NB4 (cell line): ENCODE results near the gene ANKRD28.

Source experiments
- DNase-seq: peaks from one replicate; pipeline ENCODE4 v3.0.0; 2010; ENCODE audit warnings: low read depth
- H3K4me3 ChIP-seq: one replicate; pipeline ENCODE4 v1.5.1; 2011; ENCODE audit warnings: mild to moderate bottlenecking, low read depth, low read length, moderate library complexity
- MAX ChIP-seq: IDR thresholded peaks from 2 replicates; pipeline ENCODE4 v1.6.1; 2011; ENCODE audit warnings: low read depth, low read length
- MYC ChIP-seq: IDR thresholded peaks from 2 replicates; pipeline ENCODE4 v1.6.1; 2011; ENCODE audit warnings: low read depth, low read length
- POLR2A ChIP-seq: IDR thresholded peaks from 2 replicates; pipeline ENCODE4 v1.6.1; 2011; ENCODE audit warnings: mild to moderate bottlenecking; ENCODE audit not compliant: insufficient read length; ENCODE audit errors: extremely low read depth
- TF ChIP-seq, protein P1 (sequence below): IDR thresholded peaks from one replicate; pipeline ENCODE4 v1.5.1; 2012; ENCODE audit warnings: low read depth, low read length

The ANKRD28 gene

DNA sequence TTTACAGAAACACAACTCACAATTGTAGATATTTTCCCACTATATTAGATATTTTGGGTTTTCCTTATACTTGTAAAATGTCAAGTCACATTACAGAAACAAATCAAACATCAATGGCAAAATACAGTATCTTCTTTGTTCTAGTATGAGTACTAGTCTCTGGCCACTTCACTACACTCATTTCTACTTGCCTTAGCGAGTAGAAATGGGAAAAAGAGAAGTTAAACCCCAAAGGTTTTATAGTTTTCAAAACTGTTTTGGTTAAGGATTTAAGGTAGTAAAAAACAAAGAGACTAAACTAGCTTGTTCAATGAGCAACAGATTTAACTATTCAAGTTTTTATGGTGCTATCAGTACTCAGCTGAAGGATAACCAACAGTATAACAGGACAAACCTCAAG lies 114.5 kb downstream of the ANKRD28 start:
- TF ChIP-seq MAX: no peak
- TF ChIP-seq POLR2A: no peak
- TF ChIP-seq, protein P1, sequence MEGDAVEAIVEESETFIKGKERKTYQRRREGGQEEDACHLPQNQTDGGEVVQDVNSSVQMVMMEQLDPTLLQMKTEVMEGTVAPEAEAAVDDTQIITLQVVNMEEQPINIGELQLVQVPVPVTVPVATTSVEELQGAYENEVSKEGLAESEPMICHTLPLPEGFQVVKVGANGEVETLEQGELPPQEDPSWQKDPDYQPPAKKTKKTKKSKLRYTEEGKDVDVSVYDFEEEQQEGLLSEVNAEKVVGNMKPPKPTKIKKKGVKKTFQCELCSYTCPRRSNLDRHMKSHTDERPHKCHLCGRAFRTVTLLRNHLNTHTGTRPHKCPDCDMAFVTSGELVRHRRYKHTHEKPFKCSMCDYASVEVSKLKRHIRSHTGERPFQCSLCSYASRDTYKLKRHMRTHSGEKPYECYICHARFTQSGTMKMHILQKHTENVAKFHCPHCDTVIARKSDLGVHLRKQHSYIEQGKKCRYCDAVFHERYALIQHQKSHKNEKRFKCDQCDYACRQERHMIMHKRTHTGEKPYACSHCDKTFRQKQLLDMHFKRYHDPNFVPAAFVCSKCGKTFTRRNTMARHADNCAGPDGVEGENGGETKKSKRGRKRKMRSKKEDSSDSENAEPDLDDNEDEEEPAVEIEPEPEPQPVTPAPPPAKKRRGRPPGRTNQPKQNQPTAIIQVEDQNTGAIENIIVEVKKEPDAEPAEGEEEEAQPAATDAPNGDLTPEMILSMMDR: no peak
- no peak for TF ChIP-seq MYC
- peak; percentile 39 for DNase-seq
- H3K4me3 ChIP-seq: no peak overlapping the region

- DNase-seq: peak; percentile 61
- H3K4me3 ChIP-seq: no peak overlapping the region
- TF ChIP-seq MYC: peak; percentile 76
- TF ChIP-seq MAX: peak; percentile 68
- TF ChIP-seq POLR2A: no peak
- TF ChIP-seq, protein P1: no peak
Observed at GRCh38 chr3:15682561-15683185, 115.1 kb downstream of the ANKRD28 start.

GRCh38 chr3:15681668-15682067 lies 116.1 kb downstream of the ANKRD28 start:
- no peak overlapping the region for H3K4me3 ChIP-seq
- no peak for DNase-seq
- TF ChIP-seq, protein P1: no peak
- TF ChIP-seq MYC: no peak
- TF ChIP-seq MAX: no peak
- no peak for TF ChIP-seq POLR2A

DNA sequence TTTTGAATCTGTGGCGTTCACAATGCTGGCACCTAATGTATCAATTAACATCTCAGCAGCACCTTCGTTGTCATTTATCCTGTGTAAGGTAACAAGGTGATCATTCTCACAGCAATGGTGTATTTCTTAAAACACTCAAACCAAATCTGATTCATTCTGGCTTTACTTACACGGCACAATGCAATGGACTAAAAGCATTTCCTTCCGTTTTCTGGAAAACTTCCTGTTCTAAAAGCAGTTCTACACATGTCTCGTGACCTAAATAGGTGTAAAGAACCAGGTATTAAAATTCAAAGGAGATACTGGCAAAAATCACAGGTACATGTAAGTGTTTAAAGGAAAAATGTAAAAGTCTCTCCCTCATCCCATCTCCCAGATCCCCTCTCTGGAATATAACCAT lies 118.5 kb downstream of the ANKRD28 start:
- DNase-seq: no peak
- no peak overlapping the region for H3K4me3 ChIP-seq
- no peak for TF ChIP-seq POLR2A
- TF ChIP-seq, protein P1: no peak
- no peak for TF ChIP-seq MAX
- no peak for TF ChIP-seq MYC

GRCh38 chr3:15676259-15676658 lies 121.5 kb downstream of the ANKRD28 start:
- H3K4me3 ChIP-seq: no peak overlapping the region
- TF ChIP-seq MAX (no peak), POLR2A (no peak), MYC (no peak)
- TF ChIP-seq, protein P1: no peak
- no peak for DNase-seq

GRCh38 chr3:15673536-15673935 lies 124.2 kb downstream of the ANKRD28 start:
- no peak for DNase-seq
- TF ChIP-seq POLR2A: no peak
- no peak for TF ChIP-seq MYC
- no peak for TF ChIP-seq MAX
- TF ChIP-seq, protein P1: no peak
- no peak overlapping the region for H3K4me3 ChIP-seq
